CD1c-positive myeloid dendritic cell (primary cell): ENCODE results near the gene HSPA5.
"Not testable (repeated sequence)": the region's sequence is repeated elsewhere in the genome, so short reads cannot be mapped to it uniquely, and the experiment has no call there.

Source experiments
- DNase-seq: peaks from one replicate; pipeline ENCODE4 v3.0.0-alpha.2; 2016; ENCODE audit errors: extremely low spot score

Gene HSPA5

DNA sequence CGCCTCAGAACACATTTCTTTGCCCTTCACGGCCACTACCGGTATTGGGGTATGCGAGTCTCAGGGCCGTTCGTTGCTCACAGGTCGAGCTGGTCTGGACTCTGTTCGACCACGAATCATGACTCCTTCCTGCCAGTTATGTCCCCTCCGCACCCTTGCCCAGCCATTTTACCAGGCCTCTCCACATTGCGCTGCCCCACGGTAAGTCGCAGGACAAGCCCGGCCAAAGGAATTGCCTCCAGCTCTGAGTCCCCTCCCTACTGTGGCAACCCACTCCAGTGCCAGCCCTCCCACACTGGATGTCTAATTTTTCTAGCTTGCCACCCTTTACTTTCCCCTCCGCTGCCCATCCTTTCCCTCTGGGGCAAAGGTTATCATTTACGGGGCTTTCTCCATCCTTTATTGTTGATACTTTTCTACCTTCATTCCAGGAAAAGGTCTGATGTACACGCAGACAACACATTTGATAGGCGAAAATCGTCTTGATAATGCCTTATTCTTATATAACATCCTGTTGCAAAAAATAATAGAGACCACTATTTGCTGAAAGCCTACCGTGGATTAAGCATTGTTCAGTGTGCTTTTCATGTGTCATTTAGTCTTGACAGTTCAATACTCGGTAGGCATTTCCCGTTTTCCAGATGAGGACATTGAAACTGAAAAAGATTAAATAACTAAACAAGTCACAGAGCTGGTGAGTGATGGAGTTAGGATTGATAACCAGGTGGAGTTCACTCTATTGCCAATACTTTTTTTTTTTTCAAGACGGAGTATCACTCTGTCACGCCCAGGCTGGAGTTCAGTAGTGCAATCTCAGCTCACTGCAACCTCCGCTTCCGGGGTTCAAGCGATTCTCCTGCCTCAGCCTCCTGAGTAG lies 958 bp upstream of the HSPA5 start:
- peak; percentile 27 for DNase-seq

GRCh38 chr9:125240649-125240999 lies 519 bp downstream of the HSPA5 start:
- DNase-seq = peak; percentile 48

GRCh38 chr9:125239631-125240597 lies 1.2 kb downstream of the HSPA5 start:
- no peak for DNase-seq

GRCh38 chr9:125238915-125239446 lies 2.2 kb downstream of the HSPA5 start:
- DNase-seq = no peak

DNA sequence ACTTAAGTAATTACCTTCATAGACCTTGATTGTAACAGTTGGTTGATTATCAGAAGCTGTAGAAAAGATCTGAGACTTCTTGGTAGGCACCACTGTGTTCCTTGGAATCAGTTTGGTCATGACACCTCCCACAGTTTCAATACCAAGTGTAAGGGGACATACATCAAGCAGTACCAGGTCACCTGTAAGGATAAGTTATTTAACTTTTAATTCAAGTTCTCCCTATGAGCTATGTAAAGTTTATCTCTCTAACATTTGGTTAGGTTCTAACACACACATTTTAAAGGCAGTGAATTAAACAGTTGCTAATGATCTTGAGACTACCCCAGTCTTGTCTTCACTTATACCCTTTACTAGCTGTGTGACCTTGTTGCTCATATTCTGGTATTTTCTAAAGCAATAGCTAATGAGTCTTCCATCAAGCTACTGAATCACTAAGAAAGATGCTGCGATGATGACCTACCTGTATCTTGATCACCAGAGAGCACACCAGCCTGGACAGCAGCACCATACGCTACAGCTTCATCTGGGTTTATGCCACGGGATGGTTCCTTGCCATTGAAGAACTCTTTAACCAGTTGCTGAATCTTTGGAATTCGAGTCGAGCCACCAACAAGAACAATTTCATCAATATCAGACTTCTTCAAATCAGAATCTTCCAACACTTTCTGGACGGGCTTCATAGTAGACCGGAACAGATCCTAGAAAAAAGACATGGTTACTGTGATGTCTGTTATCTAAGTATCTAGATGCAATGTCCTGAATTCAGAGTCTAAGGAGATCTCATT lies 2.8 kb downstream of the HSPA5 start:
- no peak for DNase-seq

DNA sequence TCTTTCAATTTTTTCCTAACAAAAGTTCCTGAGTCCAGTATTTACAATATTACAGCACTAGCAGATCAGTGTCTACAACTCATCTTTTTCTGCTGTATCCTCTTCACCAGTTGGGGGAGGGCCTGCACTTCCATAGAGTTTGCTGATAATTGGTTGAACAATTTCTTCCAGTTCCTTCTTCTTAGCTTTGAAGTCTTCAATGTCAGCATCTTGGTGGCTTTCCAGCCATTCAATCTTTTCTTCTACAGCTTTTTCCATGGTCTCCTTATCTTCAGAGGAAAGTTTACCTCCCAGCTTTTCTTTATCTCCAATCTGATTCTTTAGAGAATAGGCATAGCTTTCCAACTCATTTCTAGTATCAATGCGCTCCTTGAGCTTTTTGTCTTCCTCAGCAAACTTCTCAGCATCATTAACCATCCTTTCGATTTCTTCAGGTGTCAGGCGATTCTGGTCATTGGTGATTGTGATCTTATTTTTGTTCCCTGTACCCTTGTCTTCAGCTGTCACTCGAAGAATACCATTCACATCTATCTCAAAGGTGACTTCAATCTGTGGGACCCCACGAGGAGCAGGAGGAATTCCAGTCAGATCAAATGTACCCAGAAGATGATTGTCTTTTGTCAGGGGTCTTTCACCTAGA lies 4.5 kb downstream of the HSPA5 start:
- not testable (repeated sequence) for DNase-seq

DNA sequence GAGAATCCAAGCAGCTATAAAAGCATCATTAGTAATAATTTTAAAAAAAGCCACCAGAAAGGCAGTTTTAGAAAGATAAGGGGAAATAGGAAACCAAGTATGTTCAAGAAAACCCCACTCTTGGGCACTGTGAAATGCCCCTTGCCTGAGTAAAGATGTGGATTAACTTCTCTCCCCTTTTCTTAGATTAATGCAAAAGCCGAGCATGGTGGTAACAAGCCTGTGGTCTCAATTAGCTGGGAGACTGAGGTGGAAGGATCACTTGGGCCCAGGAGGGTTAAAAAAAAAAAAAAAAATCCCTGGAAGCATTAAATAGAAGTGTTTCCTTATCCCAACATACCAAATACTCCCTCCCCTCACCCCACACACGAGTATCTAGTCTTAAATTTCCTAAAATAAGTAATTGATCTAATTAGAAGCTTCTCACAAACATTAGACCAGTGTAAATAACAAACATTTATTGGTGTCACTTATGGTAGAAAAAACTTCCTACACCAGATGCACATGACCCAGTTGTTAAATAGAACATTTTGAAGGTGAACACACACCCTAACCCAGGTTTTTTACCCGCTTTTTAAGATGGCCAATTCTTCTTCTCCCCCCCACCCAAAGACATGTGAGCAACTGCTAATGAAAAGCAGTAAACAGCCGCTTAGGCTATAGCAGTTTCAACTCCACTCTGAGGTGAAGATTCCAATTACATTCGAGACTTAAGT lies 5.2 kb downstream of the HSPA5 start:
- no peak for DNase-seq

DNA sequence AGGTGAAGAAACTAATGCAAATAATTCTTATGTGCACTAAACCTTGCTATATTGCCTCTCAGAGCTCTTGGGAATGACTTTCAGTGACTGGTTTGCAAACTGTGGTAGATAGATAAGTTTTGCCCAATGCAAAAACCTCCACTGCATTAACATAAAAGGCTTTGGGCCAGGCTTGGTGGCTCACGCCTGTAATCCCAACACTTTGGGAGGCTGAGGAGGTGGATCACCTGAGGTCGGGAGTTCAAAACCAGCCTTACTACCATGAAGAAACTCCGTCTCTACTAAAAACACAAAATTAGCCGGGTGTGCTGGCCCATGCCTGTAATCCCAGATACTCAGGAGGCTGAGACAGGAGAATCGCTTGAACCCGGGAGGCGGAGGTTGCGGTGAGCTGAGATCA lies 7.0 kb downstream of the HSPA5 start:
- not testable (repeated sequence) for DNase-seq

DNA sequence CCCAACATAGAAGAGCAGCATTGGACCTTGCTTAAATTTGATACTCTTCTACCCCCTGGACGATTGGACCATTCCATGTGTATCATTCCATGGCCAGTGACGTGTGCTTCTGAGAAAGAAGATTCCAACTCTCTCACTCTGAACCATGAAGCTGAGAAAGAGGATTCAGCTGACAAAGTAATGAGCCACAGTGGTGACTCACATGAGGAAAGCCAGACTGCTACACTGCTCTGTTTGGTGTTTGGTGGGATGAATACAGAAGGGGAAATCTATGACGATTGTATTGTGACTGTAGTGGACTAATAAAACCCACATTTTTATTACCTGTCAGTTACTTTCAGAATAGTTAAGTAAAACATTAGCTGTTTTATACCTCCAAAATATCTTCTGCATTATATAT lies 7.5 kb downstream of the HSPA5 start:
- DNase-seq = no peak

DNA sequence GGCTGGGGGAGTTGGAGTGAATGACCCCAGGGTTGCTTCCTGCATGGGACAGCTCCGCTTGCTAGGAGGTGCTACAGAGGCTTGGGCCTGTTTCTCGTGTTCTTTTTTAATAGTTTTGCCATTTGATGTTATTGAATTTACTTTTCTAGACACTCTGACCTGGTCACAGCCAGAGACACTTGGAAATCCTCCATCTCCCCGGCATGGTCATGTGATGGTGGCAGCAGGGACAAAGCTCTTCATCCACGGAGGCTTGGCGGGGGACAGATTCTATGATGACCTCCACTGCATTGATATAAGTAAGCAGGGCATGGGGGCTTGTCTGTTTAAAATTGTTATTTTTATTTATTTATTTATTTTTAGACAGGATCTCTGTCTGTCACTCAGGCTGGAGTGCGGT lies 13.4 kb downstream of the HSPA5 start:
- DNase-seq = no peak

- DNase-seq = not testable (repeated sequence)
These were observed 16.3 kb downstream of the HSPA5 start for GRCh38 chr9:125224858-125225257.

- DNase-seq = no peak
These were observed 22.5 kb downstream of the HSPA5 start for GRCh38 chr9:125218621-125219020.

DNA sequence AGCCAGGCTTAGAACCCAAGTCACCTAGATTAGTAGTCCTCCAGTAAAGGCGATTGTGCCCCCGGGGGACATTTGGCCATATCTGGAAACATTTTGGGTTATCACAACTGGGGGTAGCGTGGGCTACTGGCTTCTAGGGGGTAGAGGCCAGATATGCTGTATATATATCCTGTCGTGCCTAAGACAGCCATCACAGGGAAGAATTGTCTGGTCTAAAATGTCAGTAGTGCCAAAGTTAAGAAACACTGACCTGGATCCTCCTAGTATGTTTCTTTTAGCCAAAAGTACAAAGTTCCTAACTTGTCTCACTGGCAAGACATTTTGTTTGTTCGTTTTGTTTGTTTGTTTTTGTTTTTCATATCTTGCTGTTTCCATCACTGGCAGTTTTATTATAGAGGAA lies 27.0 kb downstream of the HSPA5 start:
- DNase-seq = no peak

DNA sequence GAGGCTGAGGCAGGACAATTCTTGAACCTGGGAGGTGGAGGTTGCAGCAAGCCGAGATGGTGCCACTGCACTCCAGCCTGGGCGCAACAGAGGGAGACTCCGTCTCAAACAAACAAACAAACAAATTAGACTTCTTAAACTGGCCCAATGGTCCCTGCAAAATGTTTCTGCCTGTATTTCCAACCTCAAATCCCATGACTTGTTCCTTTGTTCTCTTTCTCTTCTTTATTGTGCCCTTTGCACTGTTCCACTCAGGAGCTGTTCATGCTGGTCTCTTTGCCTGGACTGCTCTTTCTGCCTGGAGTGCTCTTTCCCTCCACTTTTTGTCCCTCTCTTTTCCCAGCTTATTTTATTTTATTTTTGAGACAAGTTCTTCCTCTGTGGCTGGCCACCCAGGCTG lies 36.7 kb downstream of the HSPA5 start:
- no peak for DNase-seq

- DNase-seq = no peak
These were observed 38.1 kb downstream of the HSPA5 start for GRCh38 chr9:125202846-125203618.

- peak; percentile 96 for DNase-seq
These were observed 40.7 kb downstream of the HSPA5 start, which contains the start of gene RABEPK for GRCh38 chr9:125200216-125201047. TSS of gene RABEPK (plus strand) at chr9:125200542. CDS start at chr9:125203014, 2,472 bp downstream.

DNA sequence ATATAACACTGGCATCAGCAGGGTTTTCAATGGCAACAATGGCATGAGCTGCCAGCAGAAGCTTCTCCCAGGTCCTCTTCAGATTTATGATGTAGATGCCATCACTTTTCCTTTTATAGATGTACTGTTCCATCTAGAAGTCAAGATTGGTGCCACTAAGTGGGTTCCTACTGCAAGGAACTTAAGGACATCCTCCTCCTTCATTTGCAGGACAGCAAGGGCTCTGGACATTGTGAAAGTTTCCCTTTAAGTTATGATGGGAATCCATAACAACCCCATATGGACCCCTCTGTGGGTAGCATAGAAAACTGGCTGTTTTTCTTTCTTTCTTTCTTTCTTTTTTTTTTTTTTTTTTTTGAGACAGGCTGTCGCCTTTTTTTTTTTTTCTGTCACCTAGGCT lies 45.6 kb downstream of the HSPA5 start:
- DNase-seq = not testable (repeated sequence)

GRCh38 chr9:125194466-125194865 lies 46.7 kb downstream of the HSPA5 start:
- DNase-seq = not testable (repeated sequence)

GRCh38 chr9:125190361-125190801 lies 50.8 kb downstream of the HSPA5 start:
- DNase-seq = no peak
